ENCODE data around the gene DAAM1. TPM values are rescaled to one million over a fixed set of nuclear protein-coding genes. Genes with fewer than 3 reads are reported as not detected.

Gene DAAM1
- total RNA-seq, 1 donor from 2014 or later: 11.1 TPM

GRCh38 chr14:59282378-59282765, 93.9 kb downstream of the DAAM1 start:
- intact Hi-C loops (cut with micrococcal nuclease): loop anchor here (2.0 kb wide), 1 partner anchor 14 kb away; no protein-coding TSS in a partner anchor

GRCh38 chr14:59283361-59283760, 94.9 kb downstream of the DAAM1 start:
- intact Hi-C loops (cut with micrococcal nuclease): loop anchor here (2.0 kb wide), 1 partner anchor 13 kb away; no protein-coding TSS in a partner anchor

- intact Hi-C loops (cut with micrococcal nuclease): no loop called here
Measured at GRCh38 chr14:59284059-59284458, 95.6 kb downstream of the DAAM1 start.

GRCh38 chr14:59292028-59292427, 103.6 kb downstream of the DAAM1 start:
- intact Hi-C loops (cut with micrococcal nuclease): no loop called here

GRCh38 chr14:59292921-59293534, 104.6 kb downstream of the DAAM1 start:
- intact Hi-C loops (cut with micrococcal nuclease): no loop called here

- intact Hi-C loops (cut with micrococcal nuclease): no loop called here
Measured at GRCh38 chr14:59293935-59294661, 105.6 kb downstream of the DAAM1 start.

GRCh38 chr14:59294662-59294992, 106.2 kb downstream of the DAAM1 start:
- intact Hi-C loops (cut with micrococcal nuclease): no loop called here

- intact Hi-C loops (cut with micrococcal nuclease): loop anchor here (2.0 kb wide), 1 partner anchor 13 kb away; no protein-coding TSS in a partner anchor
Measured at GRCh38 chr14:59295951-59296350, 107.5 kb downstream of the DAAM1 start.

GRCh38 chr14:59296508-59296907, 108.0 kb downstream of the DAAM1 start:
- intact Hi-C loops (cut with micrococcal nuclease): loop anchor here (2.0 kb wide), 1 partner anchor 14 kb away; no protein-coding TSS in a partner anchor

- intact Hi-C loops (cut with micrococcal nuclease): loop anchor here (2.0 kb wide), 1 partner anchor 14 kb away; no protein-coding TSS in a partner anchor
Measured at GRCh38 chr14:59297071-59297776, 108.8 kb downstream of the DAAM1 start.

- intact Hi-C loops (cut with micrococcal nuclease): loop anchor here (2.0 kb wide), 1 partner anchor 111 kb away; the partner anchor contains the start of gene DAAM1
Measured at GRCh38 chr14:59299731-59300130, 111.3 kb downstream of the DAAM1 start.

- intact Hi-C loops (cut with micrococcal nuclease): loop anchor here (2.0 kb wide), 1 partner anchor 113 kb away; the partner anchor contains the start of gene DAAM1
Measured at GRCh38 chr14:59301354-59301753, 112.9 kb downstream of the DAAM1 start.

GRCh38 chr14:59302313-59302712, 113.8 kb downstream of the DAAM1 start:
- intact Hi-C loops (cut with micrococcal nuclease): no loop called here

GRCh38 chr14:59303216-59303615, 114.7 kb downstream of the DAAM1 start:
- intact Hi-C loops (cut with micrococcal nuclease): no loop called here

- intact Hi-C loops (cut with micrococcal nuclease): no loop called here
Measured at GRCh38 chr14:59305231-59305630, 116.8 kb downstream of the DAAM1 start.

- intact Hi-C loops (cut with micrococcal nuclease): no loop called here
Measured at GRCh38 chr14:59305836-59306555, 117.5 kb downstream of the DAAM1 start.

GRCh38 chr14:59306775-59307174, 118.3 kb downstream of the DAAM1 start:
- intact Hi-C loops (cut with micrococcal nuclease): no loop called here

GRCh38 chr14:59308086-59308485, 119.6 kb downstream of the DAAM1 start:
- intact Hi-C loops (cut with micrococcal nuclease): no loop called here

GRCh38 chr14:59308673-59309072, 120.2 kb downstream of the DAAM1 start:
- intact Hi-C loops (cut with micrococcal nuclease): no loop called here

- intact Hi-C loops (cut with micrococcal nuclease): no loop called here
Measured at GRCh38 chr14:59309291-59309900, 120.9 kb downstream of the DAAM1 start.

- intact Hi-C loops (cut with micrococcal nuclease): no loop called here
Measured at GRCh38 chr14:59310633-59311032, 122.2 kb downstream of the DAAM1 start.

Measured in T-helper 1 cell treated with Interleukin-12 subunit alpha and Interleukin-12 subunit beta and Interleukin-4 antibody, amounts not matched to agents 30 ng/mL and 1 ng/mL, for 36 hours (primary cell).